GM12892 (cell line): ENCODE data around the gene ZIC4.

Source experiments
- DNase-seq: peaks from one replicate; pipeline ENCODE4 v3.0.0; 2011; ENCODE audit not compliant: insufficient read length
- FAIRE-seq: peaks from 2 replicates; lab custom pipeline; 2011; peaks lifted over from hg19 to GRCh38; lab: Jason Lieb, UNC
- POLR2A ChIP-seq: IDR thresholded peaks from 2 replicates; pipeline ENCODE4 v1.6.1; 2011; ENCODE audit warnings: low read depth, low read length, control low read depth
- POLR2AphosphoS5 ChIP-seq: IDR thresholded peaks from 2 replicates; pipeline ENCODE4 v1.6.1; 2011; ENCODE audit warnings: low read depth, low read length, control low read depth
- TAF1 ChIP-seq: IDR thresholded peaks from 2 replicates; pipeline ENCODE4 v1.6.1; 2011; ENCODE audit warnings: low read depth, mild to moderate bottlenecking, control low read depth, low read length, borderline replicate concordance

ZIC4 gene

GRCh38 chr3:147415286-147415685, 8.9 kb upstream of the ZIC4 start:
- no peak for TF ChIP-seq POLR2AphosphoS5
- FAIRE-seq: no peak

DNA sequence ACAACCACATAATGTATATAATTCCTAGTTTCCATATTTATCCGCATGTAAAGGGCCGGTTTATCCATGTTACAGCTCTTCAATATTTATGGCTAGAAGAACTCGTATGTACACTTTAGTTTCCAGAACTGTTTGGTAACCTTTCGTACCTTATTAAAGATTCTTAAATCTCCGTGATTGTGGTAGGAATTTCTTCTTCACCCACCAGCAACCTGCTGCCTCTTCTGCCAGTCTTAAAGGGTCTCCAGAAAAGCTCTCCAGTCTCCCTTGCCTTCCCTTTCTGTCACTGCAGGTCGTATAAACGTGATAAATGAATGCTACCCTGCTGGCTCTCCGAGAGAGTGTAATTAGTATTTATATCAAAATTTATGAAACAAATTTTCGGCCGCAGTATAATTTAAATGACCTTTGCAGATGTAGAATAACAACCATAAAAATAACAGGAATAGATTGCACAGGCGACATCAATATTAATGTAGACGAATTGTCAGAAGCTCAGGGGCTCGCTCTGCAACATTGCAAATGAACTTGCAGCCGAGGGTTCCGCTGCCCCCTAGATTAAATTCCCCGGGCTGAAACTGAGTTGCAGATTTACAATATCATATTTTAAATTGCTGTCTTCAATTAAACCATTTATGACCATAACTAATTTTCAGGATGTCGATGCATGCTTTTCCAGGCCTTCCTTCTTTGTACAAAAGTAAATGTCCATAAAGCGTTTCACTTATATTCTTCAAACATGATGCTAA, 8.2 kb upstream of the ZIC4 start:
- FAIRE-seq: no peak
- DNase-seq: no peak
- TF ChIP-seq TAF1 (no peak), POLR2A (no peak), POLR2AphosphoS5 (no peak)

More at GRCh38 chr3:147415286-147415685, 8.9 kb upstream of the ZIC4 start:
- DNase-seq: no peak

DNA sequence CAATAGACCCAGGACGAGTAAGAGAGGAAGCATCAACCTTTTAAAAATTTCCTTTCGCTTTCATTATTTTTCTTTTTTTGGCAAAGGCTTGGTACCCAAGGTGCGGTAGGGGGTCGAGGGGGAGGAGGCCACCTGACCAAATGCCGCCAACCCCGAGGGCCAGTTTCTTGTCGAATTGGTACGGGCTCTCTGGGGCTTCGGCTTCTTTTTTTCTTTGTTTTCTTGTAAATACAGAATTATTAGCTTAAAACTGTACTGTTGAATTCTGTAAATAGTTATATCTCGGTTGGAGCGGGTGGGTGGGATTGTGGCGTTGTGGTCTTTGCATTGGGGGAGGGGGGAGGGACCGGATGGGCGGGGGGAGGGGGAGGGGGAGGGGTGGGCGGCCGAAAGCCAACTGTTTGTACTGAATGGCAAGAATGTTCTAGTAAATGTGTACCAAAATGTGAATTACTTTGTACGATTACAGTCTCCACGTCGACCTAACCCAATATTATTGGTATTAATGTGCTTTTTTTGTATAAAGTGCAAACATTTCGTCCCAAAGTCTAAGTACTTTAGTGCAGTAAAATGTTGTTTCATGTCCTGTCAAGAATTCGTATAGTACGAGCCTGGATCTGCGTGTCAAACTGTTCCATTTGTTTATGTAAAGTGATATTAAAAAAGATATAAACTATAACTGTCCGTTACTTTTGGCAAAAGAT, 7.5 kb upstream of the ZIC4 start:
- FAIRE-seq (no peak), DNase-seq (no peak)
- TF ChIP-seq POLR2AphosphoS5 (no peak), POLR2A (no peak), TAF1 (no peak)

DNA sequence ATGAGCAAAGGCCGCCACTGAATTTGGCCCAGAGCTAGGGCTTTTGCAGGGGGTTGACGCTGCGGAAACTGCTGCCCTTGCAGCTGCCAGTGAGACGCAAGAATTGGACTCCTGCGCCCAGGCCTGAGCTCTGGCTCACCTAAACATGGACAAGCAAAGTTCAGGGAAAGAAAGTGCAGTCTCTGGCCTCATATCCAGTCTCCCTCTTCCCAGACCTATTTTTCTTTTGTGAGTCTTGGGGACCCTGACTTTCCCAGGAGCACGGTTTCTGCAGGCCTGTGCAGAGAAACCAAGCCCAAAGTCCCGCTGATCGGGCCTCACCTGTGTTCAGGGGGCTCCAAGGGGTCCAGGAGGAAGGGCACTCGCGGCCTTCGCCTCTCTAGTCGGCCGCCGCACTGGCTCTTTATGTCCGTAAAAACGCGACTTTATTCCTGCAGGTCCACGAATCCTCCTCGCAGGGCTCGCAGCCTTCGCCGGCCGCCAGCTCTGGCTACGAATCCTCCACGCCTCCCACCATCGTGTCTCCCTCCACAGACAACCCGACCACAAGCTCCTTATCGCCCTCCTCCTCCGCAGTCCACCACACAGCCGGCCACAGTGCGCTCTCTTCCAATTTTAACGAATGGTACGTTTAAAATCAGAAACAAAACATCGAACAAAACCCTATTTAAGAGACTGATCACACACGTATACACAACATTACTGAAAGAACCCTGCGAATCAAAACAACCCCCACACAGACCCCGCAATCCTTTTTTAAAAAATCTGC, 6.8 kb upstream of the ZIC4 start:
- DNase-seq: no peak
- no peak for FAIRE-seq
- no peak for TF ChIP-seq POLR2AphosphoS5

- TF ChIP-seq POLR2AphosphoS5: no peak
- TF ChIP-seq POLR2A: no peak
- no peak for TF ChIP-seq TAF1
- FAIRE-seq: no peak
Observed at GRCh38 chr3:147412261-147412916, 6.0 kb upstream of the ZIC4 start.

DNA sequence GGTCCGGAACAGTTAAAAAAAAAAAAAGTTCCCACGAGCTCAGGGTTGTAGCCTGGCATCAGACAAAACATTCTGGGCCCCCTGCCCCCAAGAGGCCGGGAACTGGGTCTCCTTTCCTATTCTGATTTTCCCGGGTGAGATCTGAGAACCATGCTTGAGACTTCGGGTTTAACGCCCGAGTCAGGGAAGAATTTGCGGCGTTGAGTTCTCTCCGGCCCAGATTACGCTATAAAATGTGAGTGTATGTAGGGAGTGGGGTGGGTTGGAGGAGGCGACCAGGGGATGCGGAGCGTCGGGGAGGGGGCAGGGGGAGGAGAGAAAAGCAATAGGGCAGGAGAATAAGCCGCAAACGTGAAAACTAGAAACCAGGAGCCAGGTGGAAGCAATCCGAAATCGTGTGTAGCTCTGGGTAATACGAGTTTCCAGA, 5.5 kb upstream of the ZIC4 start:
- no peak for DNase-seq
- no peak for TF ChIP-seq POLR2AphosphoS5
- no peak for TF ChIP-seq TAF1
- no peak for TF ChIP-seq POLR2A
- no peak for FAIRE-seq

More at GRCh38 chr3:147412261-147412916, 6.0 kb upstream of the ZIC4 start:
- DNase-seq: no peak

DNA sequence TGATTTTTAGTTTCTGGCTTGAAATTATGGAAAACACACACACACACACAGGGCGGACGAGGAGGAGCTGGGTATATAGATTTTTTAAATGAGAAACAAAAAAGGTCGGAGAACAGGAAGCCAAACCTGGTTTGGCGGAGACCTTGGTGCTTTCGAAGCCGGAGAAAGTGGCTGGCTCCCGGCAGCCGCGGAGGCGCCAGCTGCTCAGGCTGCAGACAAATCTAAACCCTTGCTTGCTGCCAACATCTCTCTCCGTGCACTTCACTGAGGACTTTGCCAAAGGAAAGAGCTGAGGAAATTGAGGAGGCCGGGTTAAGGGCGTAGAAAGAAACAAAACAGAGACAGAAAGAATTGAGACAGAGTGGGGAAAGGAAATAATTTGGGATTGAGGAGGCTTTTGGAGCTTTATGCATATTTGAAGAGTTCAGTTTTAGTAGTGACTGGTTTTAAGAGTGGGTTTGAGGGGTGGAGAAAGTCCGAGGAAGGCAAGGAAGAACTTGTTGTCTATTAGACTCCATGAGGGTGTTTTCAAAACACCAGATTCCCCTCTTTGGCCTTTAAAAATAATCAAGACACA, 5.0 kb upstream of the ZIC4 start:
- DNase-seq (no peak), FAIRE-seq (no peak)
- TF ChIP-seq POLR2AphosphoS5: no peak
- TF ChIP-seq POLR2A: no peak
- TF ChIP-seq TAF1: no peak

DNA sequence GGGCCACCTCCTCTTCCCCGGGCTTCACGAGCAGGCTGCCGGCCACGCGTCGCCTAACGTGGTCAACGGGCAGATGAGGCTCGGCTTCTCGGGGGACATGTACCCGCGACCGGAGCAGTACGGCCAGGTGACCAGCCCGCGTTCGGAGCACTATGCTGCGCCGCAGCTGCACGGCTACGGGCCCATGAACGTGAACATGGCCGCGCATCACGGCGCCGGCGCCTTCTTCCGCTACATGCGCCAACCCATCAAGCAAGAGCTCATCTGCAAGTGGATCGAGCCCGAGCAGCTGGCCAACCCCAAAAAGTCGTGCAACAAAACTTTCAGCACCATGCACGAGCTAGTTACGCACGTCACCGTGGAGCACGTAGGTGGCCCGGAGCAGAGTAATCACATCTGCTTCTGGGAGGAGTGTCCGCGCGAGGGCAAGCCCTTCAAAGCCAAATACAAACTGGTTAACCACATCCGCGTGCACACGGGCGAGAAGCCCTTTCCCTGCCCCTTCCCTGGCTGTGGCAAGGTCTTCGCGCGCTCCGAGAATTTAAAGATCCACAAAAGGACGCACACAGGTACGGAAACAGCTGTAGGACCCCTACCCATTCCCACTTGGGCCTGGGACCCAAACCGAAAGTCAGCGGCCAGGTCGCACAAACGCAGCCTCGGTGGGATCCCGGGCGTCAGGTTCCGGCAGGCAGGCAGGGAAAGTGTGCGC, 4.3 kb upstream of the ZIC4 start:
- no peak for FAIRE-seq

DNA sequence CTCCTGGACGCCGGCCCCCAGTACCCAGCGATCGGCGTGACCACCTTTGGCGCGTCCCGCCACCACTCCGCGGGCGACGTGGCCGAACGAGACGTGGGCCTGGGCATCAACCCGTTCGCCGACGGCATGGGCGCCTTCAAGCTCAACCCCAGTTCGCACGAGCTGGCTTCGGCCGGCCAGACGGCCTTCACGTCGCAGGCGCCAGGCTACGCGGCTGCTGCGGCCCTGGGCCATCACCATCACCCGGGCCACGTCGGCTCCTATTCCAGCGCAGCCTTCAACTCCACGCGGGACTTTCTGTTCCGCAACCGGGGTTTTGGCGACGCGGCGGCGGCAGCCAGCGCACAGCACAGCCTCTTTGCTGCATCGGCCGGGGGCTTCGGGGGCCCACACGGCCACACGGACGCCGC, 3.8 kb upstream of the ZIC4 start:
- no peak for FAIRE-seq
- TF ChIP-seq POLR2AphosphoS5 (no peak), POLR2A (no peak), TAF1 (no peak)
- DNase-seq: no peak

More for the DNA sequence above, 4.3 kb upstream of the ZIC4 start:
- no peak for DNase-seq
- no peak for TF ChIP-seq TAF1

DNA sequence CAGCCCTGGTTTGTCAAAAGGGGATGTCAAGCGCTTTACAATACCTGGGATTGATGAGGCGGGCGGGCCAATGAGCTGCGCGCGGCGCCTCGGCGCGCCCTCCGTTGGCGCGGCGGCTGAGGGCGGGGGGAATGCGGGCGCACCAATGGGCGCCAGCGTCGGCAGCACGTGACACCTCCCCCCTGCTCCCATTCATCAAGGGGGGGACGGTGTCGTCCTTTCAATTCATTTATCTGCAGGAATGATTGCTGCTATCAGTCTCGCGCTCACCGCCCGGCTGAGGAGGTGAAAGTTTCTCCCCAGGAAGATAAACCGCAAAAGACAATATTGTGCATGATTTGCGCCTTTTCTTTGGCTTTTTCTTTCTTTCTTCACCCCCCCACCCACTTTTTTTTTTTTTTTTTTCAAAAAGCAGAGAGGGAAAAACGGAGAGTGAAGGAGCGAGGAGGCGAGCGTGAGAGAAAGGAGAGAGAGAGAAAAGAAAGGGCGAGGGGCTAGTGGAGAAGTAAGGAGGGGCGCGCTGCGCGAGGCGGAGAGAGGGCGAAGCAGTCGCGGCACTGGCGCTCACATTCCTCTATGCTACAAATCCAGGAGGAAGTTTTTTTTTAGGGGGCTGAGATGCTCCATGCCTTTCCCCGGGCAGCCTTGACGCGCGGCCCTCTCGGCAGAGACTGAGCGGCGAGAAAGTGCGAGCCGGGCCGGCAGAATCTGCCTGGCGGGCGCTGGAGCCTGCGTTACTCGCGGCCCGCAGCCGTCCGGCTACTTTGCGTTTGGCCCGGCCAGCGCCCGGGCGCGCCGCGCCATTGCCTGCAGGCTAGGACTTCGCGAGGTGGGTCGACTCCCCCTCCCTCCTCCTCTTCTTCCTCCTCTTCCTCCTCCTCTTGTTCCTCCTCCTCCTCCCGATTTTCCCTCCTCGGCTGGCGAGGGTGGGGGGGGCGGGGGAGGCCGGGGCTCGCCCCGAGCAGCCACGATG, 3.1 kb upstream of the ZIC4 start, which contains the start of gene ZIC1:
ZIC1 (plus strand) TSS at position 223 of the 973 bp plus-strand sequence; CDS start at position 971, 748 bp downstream.
- DNase-seq: no peak
- no peak for TF ChIP-seq POLR2AphosphoS5
- TF ChIP-seq TAF1: no peak
- TF ChIP-seq POLR2A: no peak
- FAIRE-seq: no peak
